ENCODE measurements around the gene SLC30A7. TPM values are rescaled to one million over a fixed set of nuclear protein-coding genes. Genes with fewer than 3 reads are reported as not detected.

SLC30A7 gene
- total and polyA plus RNA-seq, 3 donors from 2014 or later, result 7.1 to 14.7 (median 14.1) TPM

- no peaks in the 10 kb centered on the region for H3K27me3 ChIP-seq
- TF ChIP-seq POLR2A (IDR thresholded peaks at IDR 0.05) (no peak), CTCF (IDR thresholded peaks at IDR 0.05) (no peak)
- H3K4me3 ChIP-seq, result no peak overlapping the region
- no peaks in the 10 kb centered on the region for H3K4me1 ChIP-seq
- no peaks in the 10 kb centered on the region for H3K9me3 ChIP-seq
- intact Hi-C loops (cut with DNase I; ENCODE audit: low total_unique reads), result loop anchor here (5.0 kb wide), 1 partner anchor 362 kb away; no protein-coding TSS in a partner anchor
- no peaks in the 10 kb centered on the region for H3K36me3 ChIP-seq (ENCODE audit: low read depth, missing control alignments)
- no peak overlapping the region for H3K27ac ChIP-seq
- 89 to 93% methylated on average over 2 of the region's 2 CpGs for WGBS, 2 donors
- DNase-seq, result no peak
These were observed 29.1 kb downstream of the SLC30A7 start for GRCh38 chr1:100924991-100925390.

- WGBS, 2 donors, result 95 to 97% methylated on average over 2 of the region's 2 CpGs
- Histone ChIP-seq H3K9me3 (no peaks in the 10 kb centered on the region), H3K27me3 (no peaks in the 10 kb centered on the region), H3K27ac (no peak overlapping the region), H3K36me3 (ENCODE audit: low read depth, missing control alignments) (no peaks in the 10 kb centered on the region), H3K4me1 (no peaks in the 10 kb centered on the region), H3K4me3 (no peak overlapping the region)
- TF ChIP-seq POLR2A (IDR thresholded peaks at IDR 0.05) (no peak), CTCF (IDR thresholded peaks at IDR 0.05) (no peak)
- intact Hi-C loops (cut with DNase I; ENCODE audit: low total_unique reads), result no loop called here
- DNase-seq, result no peak
These were observed 30.4 kb downstream of the SLC30A7 start for GRCh38 chr1:100926240-100926639.

- intact Hi-C loops (cut with DNase I; ENCODE audit: low total_unique reads), result no loop called here
- no peaks in the 10 kb centered on the region for H3K27me3 ChIP-seq
- no peak for DNase-seq
- H3K4me3 ChIP-seq, result no peak overlapping the region
- no peaks in the 10 kb centered on the region for H3K36me3 ChIP-seq (ENCODE audit: low read depth, missing control alignments)
- no peaks in the 10 kb centered on the region for H3K4me1 ChIP-seq
- H3K9me3 ChIP-seq, result no peaks in the 10 kb centered on the region
- TF ChIP-seq CTCF (IDR thresholded peaks at IDR 0.05) (no peak), POLR2A (IDR thresholded peaks at IDR 0.05) (no peak)
- H3K27ac ChIP-seq, result no peak overlapping the region
- WGBS, 2 donors, result 66 to 72% methylated on average over 2 of the region's 2 CpGs
These were observed 31.4 kb downstream of the SLC30A7 start for GRCh38 chr1:100927276-100927675.

GRCh38 chr1:100928128-100928527, 32.2 kb downstream of the SLC30A7 start:
- no peaks in the 10 kb centered on the region for H3K27me3 ChIP-seq
- no peaks in the 10 kb centered on the region for H3K4me1 ChIP-seq
- WGBS, 2 donors, result 80 to 83% methylated on average over 3 of the region's 3 CpGs
- H3K4me3 ChIP-seq, result no peak overlapping the region
- no peak overlapping the region for H3K27ac ChIP-seq
- no peaks in the 10 kb centered on the region for H3K36me3 ChIP-seq (ENCODE audit: low read depth, missing control alignments)
- intact Hi-C loops (cut with DNase I; ENCODE audit: low total_unique reads), result no loop called here
- no peaks in the 10 kb centered on the region for H3K9me3 ChIP-seq
- no peak for DNase-seq
- TF ChIP-seq POLR2A (IDR thresholded peaks at IDR 0.05) (no peak), CTCF (IDR thresholded peaks at IDR 0.05) (no peak)

GRCh38 chr1:100930494-100930893, 34.6 kb downstream of the SLC30A7 start:
- intact Hi-C loops (cut with DNase I; ENCODE audit: low total_unique reads), result no loop called here
- Histone ChIP-seq H3K4me1 (no peaks in the 10 kb centered on the region), H3K9me3 (no peaks in the 10 kb centered on the region), H3K27me3 (no peaks in the 10 kb centered on the region), H3K4me3 (no peak overlapping the region), H3K36me3 (ENCODE audit: low read depth, missing control alignments) (no peaks in the 10 kb centered on the region), H3K27ac (no peak overlapping the region)
- no peak for TF ChIP-seq POLR2A (IDR thresholded peaks at IDR 0.05)
- TF ChIP-seq CTCF (IDR thresholded peaks at IDR 0.05), result no peak
- no peak for DNase-seq

Data from testis (tissue), 3 donors.